GM12878 (cell line): ENCODE data around the gene SLC17A2. TPM values are rescaled to one million over a fixed set of nuclear protein-coding genes. Genes with fewer than 3 reads are reported as not detected.

Experiments used
- BCLAF1 ChIP-seq: fragments of 450-650 bp; IDR thresholded peaks from 2 replicates; pipeline ENCODE4 v1.6.1; 2017; ENCODE audit warnings: antibody characterized with exemption, mild to moderate bottlenecking, moderate library complexity
- CUX1 ChIP-seq: IDR thresholded peaks from 2 replicates; pipeline ENCODE4 v1.6.1; 2012; ENCODE audit warnings: improper control_type of control experiment, low read depth, low read length; ENCODE audit not compliant: insufficient replicate concordance
- ETV6 ChIP-seq, 2 experiments: fragments of 450-650 bp in 1 of 2; IDR thresholded peaks in 1 of 2; conservative IDR thresholded peaks in 1 of 2; 2 replicates each; pipeline ENCODE4 v1.6.1; 2014; ENCODE audit warnings: antibody characterized with exemption in 1 of 2, borderline replicate concordance in 1 of 2, low read depth in 1 of 2, mild to moderate bottlenecking in 1 of 2, moderate library complexity in 1 of 2
- IKZF2 ChIP-seq, 2 experiments: fragments of 450-650 bp; IDR thresholded peaks; 2 replicates each; pipeline ENCODE4 v1.6.1; 2017; ENCODE audit warnings: mild to moderate bottlenecking in 2 of 2, moderate library complexity in 2 of 2
- KLF5 ChIP-seq: fragments of 450-650 bp; IDR thresholded peaks from 2 replicates; pipeline ENCODE4 v1.6.1; 2014; ENCODE audit warnings: mild to moderate bottlenecking; ENCODE audit not compliant: partially characterized antibody
- MXI1 ChIP-seq: fragments of 150-350 bp; IDR thresholded peaks from 2 replicates; pipeline ENCODE4 v1.6.1; 2011; ENCODE audit warnings: low read depth, mild to moderate bottlenecking, inconsistent platforms, low read length, improper control_type of control experiment
- SMC3 ChIP-seq: IDR thresholded peaks from 2 replicates; pipeline ENCODE4 v1.6.1; 2011; ENCODE audit warnings: low read length, improper control_type of control experiment, borderline replicate concordance
- polyA plus RNA-seq, 11 experiments: library from polyadenylated mRNA; depleted of rRNA in 4 of 11; unstranded in 6 of 11; stranded (reverse) in 5 of 11; fragments of >200 nt; fragmentation: Nextera tagmentation in 4 of 11; fragmentation: Illumina TruSeq in 1 of 11; extraction: Ambion mirVana in 4 of 11; extraction: Trizol in 1 of 11; gene quantifications; 1 replicate in 1 of 11; 2 replicates in 10 of 11; pipeline versions ENCODE4 v1.2.1 to v1.2.3, GENCODE V29; 2011 to 2016; ENCODE audit warnings: inconsistent platforms in 2 of 11, missing spikeins in 2 of 11, low read depth in 1 of 11
- total RNA-seq, 4 experiments: library from RNA; depleted of rRNA in 3 of 4; stranded (reverse); fragments of >200 nt in 3 of 4; fragmentation: Illumina TruSeq in 1 of 4; extraction: Trizol in 1 of 4; gene quantifications; 2 replicates each; pipeline versions ENCODE4 v1.2.1 to v1.2.3, GENCODE V29; 2013 to 2021

SLC17A2 gene
- total and polyA plus RNA-seq, 10 of the 15 experiments (the other 5 are each of a cell fraction or from before 2014, with no cell fraction given), result not detected

GRCh38 chr6:25903467-25904099 is 26.9 kb downstream of the SLC17A2 start (continued):
- no peak for TF ChIP-seq CUX1
- TF ChIP-seq BCLAF1, result no peak
- no peak for TF ChIP-seq MXI1
- no peak for TF ChIP-seq SMC3
- TF ChIP-seq IKZF2 (IDR thresholded peaks at IDR 0.05), result no peak
- no peak for TF ChIP-seq KLF5
- no peak for TF ChIP-seq ETV6 (conservative IDR thresholded peaks at IDR 0.05 in 1 of 2, IDR thresholded peaks at IDR 0.05 in 1 of 2; ENCODE audit: borderline replicate concordance in 1 of 2, low read depth in 1 of 2)
